Glutamatergic neuron (in vitro differentiated cells): Measurements from ENCODE around the gene TRAF3IP1. TPM values are rescaled to one million over a fixed set of nuclear protein-coding genes. Genes with fewer than 3 reads are reported as not detected.

Source experiments
- DNase-seq: peaks from one replicate; pipeline ENCODE4 v3.0.0; 2022
- H3K27ac Mint-ChIP-seq: one replicate; pipeline ENCODE4 v1.8.0; 2020; ENCODE audit warnings: mild to moderate bottlenecking, mixed read lengths, inconsistent platforms; ENCODE audit not compliant: unreplicated experiment
- H3K27me3 Mint-ChIP-seq: one replicate; pipeline ENCODE4 v1.8.0; 2020; ENCODE audit warnings: mild to moderate bottlenecking, moderate library complexity, mixed read lengths, inconsistent platforms; ENCODE audit not compliant: unreplicated experiment
- H3K36me3 Mint-ChIP-seq: one replicate; pipeline ENCODE4 v1.8.0; 2020; ENCODE audit warnings: mild to moderate bottlenecking, mixed read lengths, inconsistent platforms; ENCODE audit not compliant: unreplicated experiment
- H3K4me1 Mint-ChIP-seq: one replicate; pipeline ENCODE4 v1.8.0; 2020; ENCODE audit warnings: mild to moderate bottlenecking, low read depth, mixed read lengths, inconsistent platforms; ENCODE audit not compliant: unreplicated experiment
- H3K4me3 Mint-ChIP-seq: one replicate; pipeline ENCODE4 v1.8.0; 2020; ENCODE audit warnings: mild to moderate bottlenecking, mixed read lengths, inconsistent platforms; ENCODE audit not compliant: unreplicated experiment
- H3K9me3 Mint-ChIP-seq: one replicate; pipeline ENCODE4 v1.8.0; 2020; ENCODE audit warnings: mild to moderate bottlenecking, moderate library complexity, mixed read lengths, inconsistent platforms; ENCODE audit not compliant: unreplicated experiment
- total RNA-seq: library from RNA; stranded (reverse); fragmentation: NEBNext Ultra II Directional; extraction: Animal tissue kit (Norgen Biotek cat#: 25700); gene quantifications from one replicate; pipeline ENCODE4 v1.2.1, GENCODE V29; 2021; ENCODE audit not compliant: unreplicated experiment
- TF ChIP-seq, protein P1 (sequence below): fragments of 200-600 bp; sonication (generic); IDR thresholded peaks from one replicate; pipeline ENCODE4 v1.5.0; 2021; ENCODE audit not compliant: partially characterized antibody, unreplicated experiment

TRAF3IP1 gene
- total RNA-seq, 1 donor from 2014 or later = 10.3 TPM

DNA sequence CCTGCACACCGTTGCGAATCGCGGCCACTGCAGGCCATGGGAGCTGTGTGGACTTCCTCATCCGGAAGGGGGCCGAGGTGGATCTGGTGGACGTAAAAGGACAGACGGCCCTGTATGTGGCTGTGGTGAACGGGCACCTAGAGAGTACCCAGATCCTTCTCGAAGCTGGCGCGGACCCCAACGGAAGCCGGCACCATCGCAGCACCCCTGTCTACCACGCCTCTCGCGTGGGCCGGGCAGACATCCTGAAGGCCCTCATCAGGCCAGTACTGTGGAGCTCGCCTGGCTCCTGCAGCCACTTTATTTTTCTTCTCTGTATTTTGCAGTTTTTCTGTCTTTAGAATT, 115.4 kb downstream of the TRAF3IP1 start:
- Mint-ChIP-seq H3K9me3 (no peaks in the 10 kb centered on the region), H3K4me1 (peaks cover 4% of the 10 kb centered on the region), H3K4me3 (no peak overlapping the region), H3K27me3 (peaks cover 2% of the 10 kb centered on the region), H3K27ac (no peak overlapping the region), H3K36me3 (peaks cover 2% of the 10 kb centered on the region)
- no peak for DNase-seq
- TF ChIP-seq, protein P1, sequence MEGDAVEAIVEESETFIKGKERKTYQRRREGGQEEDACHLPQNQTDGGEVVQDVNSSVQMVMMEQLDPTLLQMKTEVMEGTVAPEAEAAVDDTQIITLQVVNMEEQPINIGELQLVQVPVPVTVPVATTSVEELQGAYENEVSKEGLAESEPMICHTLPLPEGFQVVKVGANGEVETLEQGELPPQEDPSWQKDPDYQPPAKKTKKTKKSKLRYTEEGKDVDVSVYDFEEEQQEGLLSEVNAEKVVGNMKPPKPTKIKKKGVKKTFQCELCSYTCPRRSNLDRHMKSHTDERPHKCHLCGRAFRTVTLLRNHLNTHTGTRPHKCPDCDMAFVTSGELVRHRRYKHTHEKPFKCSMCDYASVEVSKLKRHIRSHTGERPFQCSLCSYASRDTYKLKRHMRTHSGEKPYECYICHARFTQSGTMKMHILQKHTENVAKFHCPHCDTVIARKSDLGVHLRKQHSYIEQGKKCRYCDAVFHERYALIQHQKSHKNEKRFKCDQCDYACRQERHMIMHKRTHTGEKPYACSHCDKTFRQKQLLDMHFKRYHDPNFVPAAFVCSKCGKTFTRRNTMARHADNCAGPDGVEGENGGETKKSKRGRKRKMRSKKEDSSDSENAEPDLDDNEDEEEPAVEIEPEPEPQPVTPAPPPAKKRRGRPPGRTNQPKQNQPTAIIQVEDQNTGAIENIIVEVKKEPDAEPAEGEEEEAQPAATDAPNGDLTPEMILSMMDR = no peak

DNA sequence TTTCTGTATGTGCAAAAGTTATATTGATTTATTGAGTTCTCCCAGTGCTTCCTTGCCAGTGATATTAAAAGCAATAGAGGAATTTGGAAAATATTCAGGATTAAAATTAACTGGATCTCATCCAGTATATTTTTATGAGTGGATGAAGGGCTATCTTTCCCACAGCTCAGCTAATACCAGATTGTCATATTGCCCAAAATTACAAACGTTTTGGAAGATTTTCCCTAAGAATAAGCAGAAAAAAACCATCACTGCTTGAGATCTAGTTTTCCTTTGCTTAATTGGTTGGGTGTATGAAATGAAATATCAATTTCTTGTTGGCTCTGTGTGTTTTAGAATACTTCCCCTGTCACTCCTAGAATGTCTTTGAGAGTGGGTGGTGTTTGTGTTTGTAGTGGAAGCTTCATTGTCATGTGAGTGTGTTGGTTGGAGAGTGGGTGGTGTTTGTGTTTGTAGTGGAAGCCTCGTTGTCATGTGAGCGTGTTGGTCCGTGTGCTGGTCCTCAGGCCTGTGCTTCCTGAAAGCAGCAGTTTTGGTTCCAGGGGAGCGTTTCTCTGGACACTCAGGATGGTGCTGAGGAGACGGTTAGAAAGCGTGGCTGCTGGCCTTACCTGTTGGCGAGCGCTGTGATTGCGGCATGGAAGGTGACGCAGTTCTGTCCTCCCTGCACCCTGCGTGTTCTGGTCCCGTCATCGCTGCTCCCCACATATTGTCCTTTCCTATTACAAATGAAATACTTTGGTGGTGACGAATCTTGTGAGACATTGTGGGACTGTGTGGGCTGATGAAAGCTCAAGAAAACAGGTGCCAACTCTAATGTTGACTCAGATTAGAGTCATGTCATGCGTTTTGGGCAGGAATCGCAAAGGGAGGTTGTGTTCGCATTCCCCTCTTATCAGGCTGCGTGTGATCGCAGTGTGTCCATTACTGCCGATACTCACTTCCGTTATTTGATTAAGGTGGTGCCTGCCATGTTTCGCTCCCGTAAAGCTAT, 118.8 kb downstream of the TRAF3IP1 start:
- no peak for DNase-seq
- no peaks in the 10 kb centered on the region for H3K9me3 Mint-ChIP-seq
- H3K4me1 Mint-ChIP-seq = peaks cover 13% of the 10 kb centered on the region
- H3K36me3 Mint-ChIP-seq = no peaks in the 10 kb centered on the region
- TF ChIP-seq, protein P1 = no peak
- H3K27me3 Mint-ChIP-seq = peaks cover 2% of the 10 kb centered on the region
- H3K4me3 Mint-ChIP-seq = no peak overlapping the region
- H3K27ac Mint-ChIP-seq = no peak overlapping the region

DNA sequence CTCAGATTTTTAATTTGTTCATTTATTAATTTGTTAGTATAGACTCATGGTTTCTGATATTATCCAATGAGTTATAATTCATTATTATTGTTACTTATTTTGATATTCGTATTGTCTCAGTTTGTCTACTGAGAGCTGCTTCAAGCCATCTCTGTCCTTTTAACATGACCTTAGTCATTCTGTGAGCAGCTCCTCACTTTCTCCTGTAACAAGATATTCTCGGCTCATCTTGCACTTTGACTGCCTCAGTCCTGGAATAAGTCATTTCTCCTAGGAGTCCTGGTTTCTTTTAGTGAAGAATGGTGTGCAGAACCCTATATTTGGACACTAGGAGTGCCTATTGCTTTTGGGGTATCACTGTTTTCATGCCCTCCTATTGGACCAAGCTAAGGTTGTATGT, 119.6 kb downstream of the TRAF3IP1 start:
- DNase-seq = no peak
- H3K4me3 Mint-ChIP-seq = no peak overlapping the region
- H3K27ac Mint-ChIP-seq = no peak overlapping the region
- H3K4me1 Mint-ChIP-seq = peaks cover 11% of the 10 kb centered on the region
- no peaks in the 10 kb centered on the region for H3K9me3 Mint-ChIP-seq
- H3K36me3 Mint-ChIP-seq = no peaks in the 10 kb centered on the region
- peaks cover 2% of the 10 kb centered on the region for H3K27me3 Mint-ChIP-seq
- TF ChIP-seq, protein P1 = no peak

DNA sequence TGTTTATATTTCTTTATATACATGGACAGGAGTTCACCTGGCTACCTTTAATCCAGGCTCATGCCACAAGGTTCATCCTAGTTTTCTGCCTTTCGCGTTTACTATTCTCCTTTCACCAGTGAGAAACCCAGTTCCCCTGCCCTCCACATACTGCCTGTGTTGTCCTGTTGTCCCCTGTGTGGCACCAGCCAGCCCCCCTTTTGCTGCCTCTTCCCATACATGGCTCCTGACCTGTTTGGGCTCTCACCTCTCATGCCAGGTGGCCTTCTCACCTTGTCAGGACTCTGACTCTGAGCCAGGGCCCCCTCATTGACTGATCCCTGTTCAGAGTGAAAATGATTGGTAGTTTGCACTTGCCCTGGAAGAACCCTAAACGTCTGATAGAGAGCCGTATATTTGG, 120.0 kb downstream of the TRAF3IP1 start:
- Mint-ChIP-seq H3K36me3 (no peaks in the 10 kb centered on the region), H3K27ac (no peak overlapping the region), H3K4me1 (peaks cover 14% of the 10 kb centered on the region), H3K27me3 (peaks cover 2% of the 10 kb centered on the region), H3K9me3 (no peaks in the 10 kb centered on the region), H3K4me3 (no peak overlapping the region)
- DNase-seq = no peak
- TF ChIP-seq, protein P1 = no peak

DNA sequence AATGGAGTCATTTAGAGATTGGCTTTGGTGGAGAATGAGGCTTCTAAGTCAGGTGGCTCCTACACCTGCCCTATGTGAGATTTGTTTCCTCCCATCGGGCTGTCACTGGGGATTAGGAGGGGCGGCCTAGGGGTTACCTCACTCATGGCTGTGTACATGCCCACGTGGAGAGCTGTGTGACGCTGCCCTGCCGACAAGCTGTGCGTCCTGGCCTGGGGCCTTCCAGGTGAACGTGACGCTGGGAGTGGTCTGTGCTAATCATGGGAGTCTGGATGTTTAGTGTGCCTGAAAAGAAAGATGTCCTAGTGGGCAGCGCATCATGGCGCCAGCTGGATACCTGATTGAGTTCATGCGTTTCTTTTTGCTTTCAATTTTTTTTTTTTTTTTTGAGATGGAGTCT, 120.4 kb downstream of the TRAF3IP1 start:
- Mint-ChIP-seq H3K27ac (no peak overlapping the region), H3K36me3 (no peaks in the 10 kb centered on the region), H3K9me3 (no peaks in the 10 kb centered on the region), H3K4me1 (peaks cover 17% of the 10 kb centered on the region), H3K27me3 (peaks cover 2% of the 10 kb centered on the region), H3K4me3 (no peak overlapping the region)
- TF ChIP-seq, protein P1 = no peak
- DNase-seq = no peak
